K562 (cell line): ENCODE measurements around the gene POLG. TPM values are rescaled to one million over a fixed set of nuclear protein-coding genes. Genes with fewer than 3 reads are reported as not detected.

Source experiments
- CBFA2T3 ChIP-seq: fragments of 450-650 bp; IDR thresholded peaks from 2 replicates; pipeline ENCODE4 v1.6.1; 2017
- CBX3 ChIP-seq, 2 experiments: IDR thresholded peaks; 1 replicate in 1 of 2; 2 replicates in 1 of 2; pipeline ENCODE4 v1.6.1; 2012; ENCODE audit warnings: inconsistent platforms in 2 of 2, low read length in 2 of 2, borderline replicate concordance in 1 of 2, control low read depth in 1 of 2
- CEBPG ChIP-seq, 3 experiments: fragments of 200-800 bp in 1 of 3; sonication (Bioruptor generic) in 1 of 3; sonication (generic) in 1 of 3; formaldehyde crosslinking in 1 of 3; IDR thresholded peaks in 2 of 3; conservative IDR thresholded peaks in 1 of 3; 2 replicates each; pipeline versions ENCODE4 v1.6.1 to v1.8.0; 2016 to 2022; ENCODE audit warnings: missing compliant biosample characterization in 2 of 3, missing genetic modification characterization in 2 of 3, mild to moderate bottlenecking in 1 of 3, missing genetic modification reagents in 1 of 3
- CHD4 ChIP-seq: fragments of 200-600 bp; sonication (generic); IDR thresholded peaks from 3 replicates; pipeline ENCODE4 v1.6.1; 2012; ENCODE audit warnings: low read depth, mild to moderate bottlenecking, mixed read lengths, low read length, inconsistent platforms; ENCODE audit not compliant: insufficient read depth, insufficient replicate concordance, poor library complexity, severe bottlenecking
- CXXC5 ChIP-seq: fragments of 250-450 bp; sonication (Bioruptor Pico); IDR thresholded peaks from 2 replicates; pipeline ENCODE4 v1.8.0; 2022; ENCODE audit warnings: inconsistent platforms, mild to moderate bottlenecking, moderate library complexity
- GABPB1 ChIP-seq: sonication (generic); formaldehyde crosslinking; IDR thresholded peaks from 2 replicates; pipeline ENCODE4 v1.8.0; 2022; ENCODE audit warnings: mild to moderate bottlenecking, missing genetic modification reagents
- MAFG ChIP-seq: fragments of 450-650 bp; conservative IDR thresholded peaks from 2 replicates; pipeline ENCODE4 v1.6.1; 2016; ENCODE audit warnings: missing genetic modification characterization, missing compliant biosample characterization
- MCM7 ChIP-seq, 2 experiments: fragments of 450-650 bp; IDR thresholded peaks; 2 replicates each; pipeline ENCODE4 v1.6.1; 2016 to 2018
- NELFE ChIP-seq: IDR thresholded peaks from 2 replicates; pipeline ENCODE4 v1.6.1; 2011; ENCODE audit warnings: mild to moderate bottlenecking; ENCODE audit not compliant: insufficient read depth, insufficient read length
- NFRKB ChIP-seq: fragments of 450-650 bp; IDR thresholded peaks from 2 replicates; pipeline ENCODE4 v1.6.1; 2016; ENCODE audit warnings: low read depth
- NR2C2 ChIP-seq, 2 experiments: fragments of 200-800 bp in 1 of 2; sonication (Bioruptor generic) in 1 of 2; sonication (generic) in 1 of 2; formaldehyde crosslinking in 1 of 2; IDR thresholded peaks; 2 replicates each; pipeline versions ENCODE4 v1.6.1 to v1.8.0; 2016 to 2022; ENCODE audit warnings: mild to moderate bottlenecking in 1 of 2, missing compliant biosample characterization in 1 of 2, missing genetic modification characterization in 1 of 2, missing genetic modification reagents in 1 of 2
- PML ChIP-seq: IDR thresholded peaks from 2 replicates; pipeline ENCODE4 v1.6.1; 2012; ENCODE audit warnings: low read length, inconsistent platforms
- PRMT5 ChIP-seq: sonication (generic); formaldehyde crosslinking; IDR thresholded peaks from 2 replicates; pipeline ENCODE4 v1.5.0; 2020; ENCODE audit warnings: missing genetic modification reagents
- RBM14 ChIP-seq: fragments of 200-400 bp; formaldehyde crosslinking; IDR thresholded peaks from 2 replicates; pipeline ENCODE4 v1.6.1; 2018; ENCODE audit warnings: low read depth, mild to moderate bottlenecking, low read length, moderate library complexity, borderline replicate concordance; ENCODE audit not compliant: insufficient read depth
- RUNX1 ChIP-seq: sonication (generic); IDR thresholded peaks from 2 replicates; pipeline ENCODE4 v1.6.1; 2016; ENCODE audit warnings: antibody characterized with exemption, low read depth
- TBL1XR1 ChIP-seq, 2 experiments: IDR thresholded peaks; 2 replicates each; pipeline ENCODE4 v1.6.1; 2012; ENCODE audit warnings: improper control_type of control experiment in 2 of 2, low read length in 2 of 2, mild to moderate bottlenecking in 1 of 2
- TEAD2 ChIP-seq: fragments of 450-650 bp; IDR thresholded peaks from 2 replicates; pipeline ENCODE4 v1.6.1; 2016; ENCODE audit warnings: missing genetic modification characterization, control low read depth, missing compliant biosample characterization
- ZC3H4 ChIP-seq: sonication (generic); formaldehyde crosslinking; IDR thresholded peaks from 2 replicates; pipeline ENCODE4 v1.9.0; 2021; ENCODE audit warnings: missing genetic modification reagents, borderline replicate concordance
- ZNF140 ChIP-seq: fragments of 250-450 bp; sonication (Bioruptor Pico); IDR thresholded peaks from 2 replicates; pipeline ENCODE4 v1.8.0; 2021; ENCODE audit warnings: moderate library complexity, mild to moderate bottlenecking, inconsistent platforms
- ZNF224 ChIP-seq: sonication (generic); formaldehyde crosslinking; IDR thresholded peaks from 2 replicates; pipeline ENCODE4 v1.8.0; 2022; ENCODE audit warnings: mild to moderate bottlenecking, missing genetic modification reagents
- ZNF444 ChIP-seq: fragments of 250-450 bp; sonication (Bioruptor Pico); IDR thresholded peaks from 2 replicates; pipeline ENCODE4 v1.4.0; 2020; ENCODE audit warnings: mild to moderate bottlenecking, moderate library complexity
- ZNF507 ChIP-seq: conservative IDR thresholded peaks from 2 replicates; pipeline ENCODE4 v1.6.1; 2017; ENCODE audit warnings: missing genetic modification characterization, missing compliant biosample characterization
- ZNF696 ChIP-seq: fragments of 250-450 bp; sonication (Bioruptor Pico); conservative IDR thresholded peaks from 2 replicates; pipeline ENCODE4 v1.4.0; 2020; ENCODE audit warnings: mild to moderate bottlenecking, moderate library complexity
- polyA plus RNA-seq, 8 experiments: library from polyadenylated mRNA; depleted of rRNA in 4 of 8; stranded (reverse) in 5 of 8; unstranded in 3 of 8; fragments of >200 nt; fragmentation: Nextera tagmentation in 2 of 8; fragmentation: Illumina TruSeq in 1 of 8; extraction: Ambion mirVana in 2 of 8; extraction: Trizol in 1 of 8; gene quantifications; 2 replicates each; pipeline versions ENCODE4 v1.2.1 to v1.2.3, GENCODE V29; 2011 to 2014; ENCODE audit warnings: inconsistent platforms in 1 of 8, missing spikeins in 1 of 8
- total RNA-seq, 7 experiments: library from RNA; depleted of rRNA in 6 of 7; stranded (reverse); fragments of >200 nt in 6 of 7; fragmentation: Illumina TruSeq in 2 of 7; extraction: Trizol in 2 of 7; gene quantifications; 2 replicates each; pipeline versions ENCODE4 v1.2.1 to v1.2.3, GENCODE V29; 2011 to 2021; ENCODE audit warnings: low replicate concordance in 1 of 7
- TF ChIP-seq, protein P1 (sequence below), 2 experiments: IDR thresholded peaks; 2 replicates each; pipeline ENCODE4 v1.6.1; 2012; ENCODE audit warnings: improper control_type of control experiment in 2 of 2, low read depth in 2 of 2, low read length in 2 of 2, borderline replicate concordance in 1 of 2
- TF ChIP-seq, protein P2 (sequence below), 2 experiments: fragments of 450-650 bp; IDR thresholded peaks; 2 replicates each; pipeline ENCODE4 v1.6.1; 2016

Gene POLG
- total and polyA plus RNA-seq, 9 of the 15 experiments (the other 6 are each of a cell fraction or from before 2014, with no cell fraction given), result 15.2 to 83.8 (median 38.6) TPM

DNA sequence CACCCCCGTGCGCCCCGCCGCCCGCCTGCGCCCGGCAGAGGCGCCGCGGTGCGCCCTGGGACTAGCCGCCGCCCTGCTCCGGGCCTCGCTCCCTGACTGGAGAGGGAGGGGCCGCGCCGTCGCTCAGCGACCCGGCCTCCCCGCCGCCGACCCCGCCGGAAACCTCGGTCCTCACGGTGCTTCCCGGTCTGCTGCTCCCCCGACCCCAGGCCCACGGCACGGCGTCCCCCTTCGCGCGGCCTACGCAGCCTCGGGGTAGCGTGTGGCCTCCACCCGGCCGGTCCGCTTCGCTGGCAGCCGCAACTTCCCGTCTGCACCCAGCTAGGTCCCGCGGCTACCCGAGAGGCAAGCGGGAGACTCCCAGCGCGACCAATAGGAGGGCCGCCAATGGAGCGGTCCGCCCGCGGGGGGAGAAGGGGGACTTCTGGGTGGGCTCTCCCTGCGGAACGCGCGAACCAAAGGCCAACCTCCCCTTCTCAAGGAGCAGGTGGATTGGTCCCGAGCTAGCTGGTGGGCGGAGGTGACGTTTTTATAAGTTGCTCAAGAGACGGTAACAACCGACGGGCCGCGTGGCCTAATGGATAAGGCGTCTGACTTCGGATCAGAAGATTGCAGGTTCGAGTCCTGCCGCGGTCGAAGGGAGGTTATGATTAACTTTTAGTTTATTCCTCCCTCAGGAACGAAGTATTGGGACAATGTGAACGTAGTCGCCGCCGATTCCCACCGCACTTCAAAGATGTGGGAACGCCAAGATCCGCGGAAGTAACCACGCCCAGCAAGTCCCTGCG lies at the start of gene POLG (continued):
- peak; percentile 74 for TF ChIP-seq CEBPG (CRISPR knock-in tag; IDR thresholded peaks at IDR 0.05)
- TF ChIP-seq CEBPG (tag; conservative IDR thresholded peaks at IDR 0.05 in 1 of 2, IDR thresholded peaks at IDR 0.05 in 1 of 2), result peak; percentile 67 to 76; a peak in 3 of 4 replicates
- peak; percentile 83 for TF ChIP-seq GABPB1
- TF ChIP-seq, protein P1, sequence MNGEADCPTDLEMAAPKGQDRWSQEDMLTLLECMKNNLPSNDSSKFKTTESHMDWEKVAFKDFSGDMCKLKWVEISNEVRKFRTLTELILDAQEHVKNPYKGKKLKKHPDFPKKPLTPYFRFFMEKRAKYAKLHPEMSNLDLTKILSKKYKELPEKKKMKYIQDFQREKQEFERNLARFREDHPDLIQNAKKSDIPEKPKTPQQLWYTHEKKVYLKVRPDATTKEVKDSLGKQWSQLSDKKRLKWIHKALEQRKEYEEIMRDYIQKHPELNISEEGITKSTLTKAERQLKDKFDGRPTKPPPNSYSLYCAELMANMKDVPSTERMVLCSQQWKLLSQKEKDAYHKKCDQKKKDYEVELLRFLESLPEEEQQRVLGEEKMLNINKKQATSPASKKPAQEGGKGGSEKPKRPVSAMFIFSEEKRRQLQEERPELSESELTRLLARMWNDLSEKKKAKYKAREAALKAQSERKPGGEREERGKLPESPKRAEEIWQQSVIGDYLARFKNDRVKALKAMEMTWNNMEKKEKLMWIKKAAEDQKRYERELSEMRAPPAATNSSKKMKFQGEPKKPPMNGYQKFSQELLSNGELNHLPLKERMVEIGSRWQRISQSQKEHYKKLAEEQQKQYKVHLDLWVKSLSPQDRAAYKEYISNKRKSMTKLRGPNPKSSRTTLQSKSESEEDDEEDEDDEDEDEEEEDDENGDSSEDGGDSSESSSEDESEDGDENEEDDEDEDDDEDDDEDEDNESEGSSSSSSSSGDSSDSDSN (IDR thresholded peaks at IDR 0.05; ENCODE audit: borderline replicate concordance in 1 of 2, low read depth in 2 of 2, low read length in 2 of 2), result peak; percentile 99
- TF ChIP-seq NFRKB, result no peak
- peak; percentile 81; the same call in 1 of the 2 replicates for TF ChIP-seq RBM14
- TF ChIP-seq ZC3H4 (CRISPR knock-in tag), result no peak
- TF ChIP-seq ZNF140, result no peak
- TF ChIP-seq RUNX1, result no peak
- no peak for TF ChIP-seq MCM7 (IDR thresholded peaks at IDR 0.05)
- TF ChIP-seq, protein P2, sequence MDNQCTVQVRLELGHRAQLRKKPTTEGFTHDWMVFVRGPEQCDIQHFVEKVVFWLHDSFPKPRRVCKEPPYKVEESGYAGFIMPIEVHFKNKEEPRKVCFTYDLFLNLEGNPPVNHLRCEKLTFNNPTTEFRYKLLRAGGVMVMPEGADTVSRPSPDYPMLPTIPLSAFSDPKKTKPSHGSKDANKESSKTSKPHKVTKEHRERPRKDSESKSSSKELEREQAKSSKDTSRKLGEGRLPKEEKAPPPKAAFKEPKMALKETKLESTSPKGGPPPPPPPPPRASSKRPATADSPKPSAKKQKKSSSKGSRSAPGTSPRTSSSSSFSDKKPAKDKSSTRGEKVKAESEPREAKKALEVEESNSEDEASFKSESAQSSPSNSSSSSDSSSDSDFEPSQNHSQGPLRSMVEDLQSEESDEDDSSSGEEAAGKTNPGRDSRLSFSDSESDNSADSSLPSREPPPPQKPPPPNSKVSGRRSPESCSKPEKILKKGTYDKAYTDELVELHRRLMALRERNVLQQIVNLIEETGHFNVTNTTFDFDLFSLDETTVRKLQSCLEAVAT (IDR thresholded peaks at IDR 0.05), result no peak
- TF ChIP-seq CHD4, result no peak
- TF ChIP-seq MAFG, result no peak
- 0 out of 2 replicates have a peak, but pooled peaks have one; percentile 66 for TF ChIP-seq NR2C2 (CRISPR knock-in tag; IDR thresholded peaks at IDR 0.05)
- peak; percentile 60; the same call in 1 of the 2 replicates for TF ChIP-seq NR2C2 (tag; IDR thresholded peaks at IDR 0.05)
- no peak for TF ChIP-seq NELFE
- TF ChIP-seq TBL1XR1 (IDR thresholded peaks at IDR 0.05; ENCODE audit: low read length in 2 of 2), result peak in 1 of 2 experiments; percentile 86; a peak in 2 of 4 replicates
- peak; percentile 32; the same call in 1 of the 2 replicates for TF ChIP-seq CBFA2T3
- TF ChIP-seq ZNF224 (CRISPR knock-in tag), result no peak
- peak; percentile 82 for TF ChIP-seq PML
- TF ChIP-seq PRMT5 (CRISPR knock-in tag), result peak; percentile 67; the same call in 1 of the 2 replicates
- no peak for TF ChIP-seq ZNF507
- TF ChIP-seq ZNF696 (CRISPR knock-in tag), result no peak
- TF ChIP-seq ZNF444, result no peak
- TF ChIP-seq CBX3 (IDR thresholded peaks at IDR 0.05; ENCODE audit: borderline replicate concordance in 1 of 2, low read length in 2 of 2), result peak in 1 of 2 experiments; percentile 87; a peak in 2 of 3 replicates
- TF ChIP-seq CXXC5, result peak; percentile 92
- TF ChIP-seq TEAD2 (tag), result no peak
